Osteocyte (in vitro differentiated cells): ENCODE measurements around the gene SYNRG. TPM values are rescaled to one million over a fixed set of nuclear protein-coding genes. Genes with fewer than 3 reads are reported as not detected.

Experiments
- DNase-seq: peaks from one replicate; pipeline ENCODE4 v3.0.0; 2021; ENCODE audit warnings: mixed read lengths; ENCODE audit not compliant: unreplicated experiment; ENCODE audit errors: extremely low spot score
- H3K27ac Mint-ChIP-seq: one replicate; pipeline ENCODE4 v1.8.0; 2021; ENCODE audit warnings: mild to moderate bottlenecking, mixed read lengths; ENCODE audit not compliant: unreplicated experiment
- H3K27me3 Mint-ChIP-seq: one replicate; pipeline ENCODE4 v1.8.0; 2021; ENCODE audit warnings: mixed read lengths; ENCODE audit not compliant: unreplicated experiment
- H3K36me3 Mint-ChIP-seq: one replicate; pipeline ENCODE4 v1.8.0; 2021; ENCODE audit warnings: mixed read lengths; ENCODE audit not compliant: unreplicated experiment
- H3K4me1 Mint-ChIP-seq: one replicate; pipeline ENCODE4 v1.8.0; 2021; ENCODE audit warnings: mixed read lengths; ENCODE audit not compliant: unreplicated experiment
- H3K4me3 Mint-ChIP-seq: one replicate; pipeline ENCODE4 v1.8.0; 2021; ENCODE audit warnings: mild to moderate bottlenecking, moderate library complexity, mixed read lengths; ENCODE audit not compliant: unreplicated experiment
- H3K9me3 Mint-ChIP-seq: one replicate; pipeline ENCODE4 v1.8.0; 2021; ENCODE audit warnings: mixed read lengths; ENCODE audit not compliant: unreplicated experiment
- CTCF ChIP-seq: fragments of 200-600 bp; sonication (generic); IDR thresholded peaks from 2 replicates; pipeline ENCODE4 v1.5.0; 2021; ENCODE audit warnings: antibody characterized with exemption, mild to moderate bottlenecking, moderate library complexity
- total RNA-seq: library from RNA; stranded (reverse); gene quantifications from 2 replicates; pipeline ENCODE4 v1.2.1, GENCODE V29; 2021

Gene SYNRG
- total RNA-seq, 1 donor from 2014 or later: 51.9 TPM

GRCh38 chr17:37490022-37490587, 119.1 kb downstream of the SYNRG start:
- Mint-ChIP-seq H3K36me3 (no peaks in the 10 kb centered on the region), H3K4me1 (peaks cover 67% of the 10 kb centered on the region), H3K27me3 (no peaks in the 10 kb centered on the region), H3K9me3 (no peaks in the 10 kb centered on the region), H3K27ac (peak overlapping the region; percentile 93), H3K4me3 (peak overlapping the region; percentile 89)
- peak; percentile 50 for TF ChIP-seq CTCF
- DNase-seq: peak; percentile 92

GRCh38 chr17:37489197-37490001, 119.8 kb downstream of the SYNRG start, which contains the start of gene DUSP14:
Gene DUSP14 (plus strand): TSS chr17:37489891. CDS start chr17:37512273, 22,382 bp downstream.
- Mint-ChIP-seq H3K9me3 (no peaks in the 10 kb centered on the region), H3K4me3 (peak within 1 kb of the TSS; percentile 89), H3K27me3 (no peaks in the 10 kb centered on the region), H3K27ac (peak within 1 kb of the TSS; percentile 93), H3K4me1 (peaks cover 60% of the 10 kb centered on the region), H3K36me3 (no peaks in the 10 kb centered on the region)
- no peak for TF ChIP-seq CTCF
- peak; percentile 94 for DNase-seq

- peak overlapping the region; percentile 93 for H3K27ac Mint-ChIP-seq
- peak overlapping the region; percentile 89 for H3K4me3 Mint-ChIP-seq
- peaks cover 55% of the 10 kb centered on the region for H3K4me1 Mint-ChIP-seq
- no peak for TF ChIP-seq CTCF
- H3K27me3 Mint-ChIP-seq: no peaks in the 10 kb centered on the region
- no peaks in the 10 kb centered on the region for H3K36me3 Mint-ChIP-seq
- H3K9me3 Mint-ChIP-seq: no peaks in the 10 kb centered on the region
- DNase-seq: no peak
These were observed 120.5 kb downstream of the SYNRG start for GRCh38 chr17:37488607-37489196.

GRCh38 chr17:37488009-37488604, 121.1 kb downstream of the SYNRG start:
- H3K27ac Mint-ChIP-seq: peak overlapping the region; percentile 93
- TF ChIP-seq CTCF: no peak
- H3K4me1 Mint-ChIP-seq: peaks cover 55% of the 10 kb centered on the region
- H3K4me3 Mint-ChIP-seq: peak overlapping the region; percentile 89
- no peaks in the 10 kb centered on the region for H3K27me3 Mint-ChIP-seq
- DNase-seq: no peak
- no peaks in the 10 kb centered on the region for H3K36me3 Mint-ChIP-seq
- no peaks in the 10 kb centered on the region for H3K9me3 Mint-ChIP-seq
